IPS-20b (cell line): ENCODE measurements around the gene TESK1.

Source experiments
- H3K27ac ChIP-seq: one replicate; pipeline ENCODE4 v1.5.1; 2013; ENCODE audit warnings: low read length
- H3K27me3 ChIP-seq: 2 replicates; pipeline ENCODE4 v1.6.1; 2013; ENCODE audit warnings: mild to moderate bottlenecking, low read length, inconsistent platforms; ENCODE audit not compliant: insufficient read depth
- H3K36me3 ChIP-seq: 2 replicates; pipeline ENCODE4 v1.6.1; 2013; ENCODE audit warnings: low read depth, mild to moderate bottlenecking, inconsistent platforms, low read length, moderate library complexity; ENCODE audit not compliant: insufficient read depth
- H3K4me1 ChIP-seq: 2 replicates; pipeline ENCODE4 v1.6.1; 2013; ENCODE audit warnings: mild to moderate bottlenecking, control low read depth, inconsistent platforms, low read length, moderate library complexity; ENCODE audit not compliant: insufficient read depth
- H3K4me3 ChIP-seq: 2 replicates; pipeline ENCODE4 v1.5.1; 2013; ENCODE audit warnings: mild to moderate bottlenecking, low read length, inconsistent platforms
- H3K9ac ChIP-seq: 2 replicates; pipeline ENCODE4 v1.6.1; 2013; ENCODE audit warnings: low read depth, mild to moderate bottlenecking, inconsistent platforms, low read length, moderate library complexity
- H3K9me3 ChIP-seq: 2 replicates; pipeline ENCODE4 v1.6.1; 2013; ENCODE audit warnings: mild to moderate bottlenecking, low read depth, low read length, inconsistent platforms; ENCODE audit not compliant: insufficient read depth

The TESK1 gene

DNA sequence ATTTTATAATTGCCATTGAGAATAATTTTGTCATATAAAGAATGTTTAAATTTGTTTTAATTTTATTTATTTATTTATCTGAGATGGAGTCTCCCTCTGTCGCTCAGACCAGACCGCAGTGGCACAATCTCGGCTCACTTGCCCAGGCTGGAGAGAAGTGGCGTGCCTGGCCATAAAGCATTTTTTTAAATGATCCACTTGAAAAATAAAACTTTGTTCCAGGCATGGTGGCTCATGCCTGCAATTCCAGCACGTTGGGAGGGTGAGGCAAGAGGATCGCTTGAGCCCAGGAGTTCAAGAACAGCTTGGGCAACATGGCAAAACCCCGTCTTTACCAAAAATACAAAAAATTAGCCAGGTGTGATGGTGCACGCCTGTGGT, 47.8 kb downstream of the TESK1 start:
- no peaks in the 10 kb centered on the region for H3K9me3 ChIP-seq
- no peak overlapping the region for H3K9ac ChIP-seq
- no peaks in the 10 kb centered on the region for H3K36me3 ChIP-seq
- peaks cover 5% of the 10 kb centered on the region; the same call in 1 of the 2 replicates for H3K4me1 ChIP-seq
- H3K4me3 ChIP-seq = no peak overlapping the region
- H3K27ac ChIP-seq = no peak overlapping the region
- peaks cover 15% of the 10 kb centered on the region for H3K27me3 ChIP-seq

DNA sequence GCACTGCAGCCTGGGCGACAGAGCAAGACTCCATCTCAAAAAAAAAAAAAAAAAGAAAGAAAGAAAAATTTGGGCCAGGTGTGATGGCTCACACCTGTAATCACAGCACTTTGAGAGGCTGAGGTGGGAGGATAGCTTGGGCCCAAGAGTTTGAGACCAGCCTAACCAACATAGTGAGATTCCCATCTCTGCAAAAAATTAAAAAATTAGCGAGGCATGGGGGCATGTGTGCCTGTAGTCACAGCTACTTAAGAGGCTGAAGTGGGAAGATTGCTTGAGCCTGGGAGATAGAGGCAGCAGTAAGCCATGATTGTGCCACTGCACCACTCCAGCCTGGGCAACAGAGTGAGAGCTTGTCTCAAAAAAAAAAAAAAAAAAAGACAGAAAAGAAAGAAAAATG, 48.5 kb downstream of the TESK1 start:
- Histone ChIP-seq H3K4me1 (peaks cover 5% of the 10 kb centered on the region; the same call in 1 of the 2 replicates), H3K9me3 (no peaks in the 10 kb centered on the region), H3K27me3 (peaks cover 13% of the 10 kb centered on the region), H3K27ac (no peak overlapping the region), H3K36me3 (no peaks in the 10 kb centered on the region), H3K4me3 (no peak overlapping the region), H3K9ac (no peak overlapping the region)

DNA sequence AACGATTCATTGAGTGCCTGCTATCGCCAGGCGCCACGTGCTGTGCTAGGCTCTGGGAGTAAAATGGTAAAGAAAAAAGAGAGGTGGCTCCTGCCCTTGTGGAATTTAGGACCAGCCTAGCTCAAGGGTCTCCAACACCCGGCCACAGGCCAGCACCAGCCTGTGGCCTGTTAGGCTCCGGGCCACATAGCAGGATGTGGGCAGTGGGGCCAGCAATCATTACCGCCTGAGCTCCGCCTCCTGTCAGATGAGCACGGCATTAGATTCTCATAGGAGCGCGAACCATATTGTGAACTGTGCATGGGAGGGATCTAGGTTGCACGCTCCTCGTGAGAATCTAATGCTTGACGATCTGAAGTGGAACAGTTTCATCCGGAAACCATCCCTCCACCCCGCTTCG, 51.3 kb downstream of the TESK1 start:
- Histone ChIP-seq H3K4me1 (peaks cover 4% of the 10 kb centered on the region; the same call in 1 of the 2 replicates), H3K27ac (no peak overlapping the region), H3K36me3 (peaks cover 14% of the 10 kb centered on the region), H3K9me3 (no peaks in the 10 kb centered on the region), H3K27me3 (peaks cover 13% of the 10 kb centered on the region), H3K4me3 (no peak overlapping the region), H3K9ac (no peak overlapping the region)

DNA sequence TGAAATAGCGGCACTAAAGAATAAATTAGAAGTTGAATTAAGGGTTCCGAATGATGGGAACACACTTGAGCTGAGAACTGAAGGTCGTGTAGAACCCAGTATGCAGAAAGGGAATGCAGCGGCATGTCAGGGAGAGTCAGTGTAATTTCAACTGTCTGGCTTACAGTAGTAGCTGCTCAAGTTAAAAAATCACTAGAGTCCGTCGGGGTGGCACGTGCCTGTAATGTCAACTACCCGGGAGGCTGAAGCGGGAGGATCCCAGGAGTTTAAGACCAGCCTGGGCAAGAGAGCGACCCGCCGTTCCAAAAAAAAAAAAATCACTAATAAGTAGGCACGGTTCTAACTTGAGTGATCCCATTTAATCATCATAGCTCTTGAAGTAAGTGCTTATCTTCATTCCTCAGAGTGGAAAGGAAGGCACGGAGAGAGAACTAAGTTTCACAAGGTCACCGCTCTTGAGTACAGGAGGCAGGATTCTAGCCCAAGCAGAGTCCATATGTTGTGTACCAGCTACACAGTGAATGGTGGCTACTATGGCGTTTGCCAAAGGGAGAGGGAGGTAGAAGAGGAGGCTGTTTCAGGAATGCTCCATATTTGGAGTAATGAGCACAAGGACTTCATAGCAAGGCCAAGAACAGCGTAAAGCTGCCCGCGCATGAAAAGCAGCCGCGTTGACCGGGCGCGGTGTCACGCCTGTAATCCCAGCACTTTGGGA, 51.9 kb downstream of the TESK1 start:
- Histone ChIP-seq H3K9me3 (no peaks in the 10 kb centered on the region), H3K36me3 (peaks cover 21% of the 10 kb centered on the region), H3K4me1 (peaks cover 4% of the 10 kb centered on the region; the same call in 1 of the 2 replicates), H3K27ac (no peak overlapping the region), H3K4me3 (peak overlapping the region; percentile 89), H3K9ac (peak overlapping the region; percentile 87), H3K27me3 (peaks cover 13% of the 10 kb centered on the region)

DNA sequence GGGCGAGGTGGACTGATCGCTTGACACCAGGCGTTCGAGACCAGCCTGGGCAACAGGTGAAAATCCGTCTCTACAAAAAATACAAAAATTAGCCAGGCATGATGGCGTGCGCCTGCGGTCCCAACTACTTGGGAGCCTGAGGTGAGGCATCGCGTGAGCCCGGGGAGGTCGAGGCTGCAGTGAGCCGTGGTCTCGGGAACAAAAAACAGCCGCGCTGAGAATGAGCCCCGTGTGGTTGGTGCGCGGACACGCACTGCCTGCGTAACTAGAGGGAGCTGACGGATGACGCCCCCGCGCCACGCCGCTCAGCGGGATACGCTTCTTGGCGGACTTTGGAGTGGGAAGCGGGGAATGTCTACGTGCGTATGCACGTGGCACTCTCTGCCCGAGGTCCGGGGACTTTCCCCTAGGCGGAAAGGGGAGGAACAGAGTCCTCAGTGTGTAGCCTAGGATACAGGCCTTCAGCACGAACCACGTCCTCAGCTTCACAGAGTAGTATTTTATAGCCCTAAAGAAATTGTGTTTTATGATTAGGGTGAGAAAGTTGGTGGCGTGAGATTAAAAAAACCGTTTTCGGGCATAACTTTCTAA, 52.6 kb downstream of the TESK1 start, which contains the start of gene RMRP:
TSS of gene RMRP (minus strand) at position 474 of the 591 bp plus-strand sequence.
- Histone ChIP-seq H3K9me3 (no peaks in the 10 kb centered on the region), H3K4me1 (peaks cover 4% of the 10 kb centered on the region; the same call in 1 of the 2 replicates), H3K9ac (peak within 1 kb of the TSS; percentile 87)

DNA sequence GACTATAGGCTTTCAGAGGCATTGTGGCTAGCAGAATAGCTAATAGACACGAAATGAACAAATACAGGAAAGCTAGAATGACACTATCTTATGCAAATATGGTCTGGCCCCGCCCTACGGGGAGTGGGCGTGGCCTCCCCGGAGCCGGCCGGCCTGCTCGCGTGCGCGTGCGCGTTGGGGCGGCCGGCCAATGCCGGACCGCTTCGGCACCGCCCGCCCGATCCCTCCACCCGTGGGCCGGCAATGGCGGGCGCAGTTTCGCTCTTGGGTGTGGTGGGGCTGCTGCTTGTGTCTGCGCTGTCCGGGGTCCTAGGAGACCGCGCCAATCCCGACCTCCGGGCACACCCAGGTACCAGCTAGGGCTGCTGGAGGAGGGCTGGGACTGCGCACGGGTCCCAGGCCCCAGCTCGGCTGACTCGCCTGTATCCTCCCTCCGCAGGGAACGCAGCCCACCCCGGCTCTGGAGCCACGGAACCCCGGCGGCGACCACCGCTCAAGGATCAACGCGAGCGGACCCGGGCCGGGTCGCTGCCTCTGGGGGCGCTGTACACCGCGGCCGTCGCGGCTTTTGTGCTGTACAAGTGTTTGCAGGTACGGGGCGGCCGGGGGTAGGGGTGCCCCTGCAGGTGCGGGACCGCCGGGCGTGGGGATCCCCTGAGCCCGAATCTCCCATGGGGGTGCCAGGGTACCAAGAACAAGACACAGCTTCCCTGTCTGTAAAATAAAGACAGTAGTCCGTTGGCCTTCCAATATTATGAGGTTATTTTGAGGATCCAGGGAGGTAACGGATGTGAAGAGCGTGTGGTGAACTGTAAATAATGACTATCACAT, 53.3 kb downstream of the TESK1 start, which contains the start of gene CCDC107:
TSS of gene CCDC107 (plus strand) at position 156 of the 831 bp plus-strand sequence. CDS start at position 244, 88 bp downstream.
- peak within 1 kb of the TSS; percentile 93 for H3K27ac ChIP-seq
- H3K4me3 ChIP-seq = peak within 1 kb of the TSS; percentile 89
- H3K9ac ChIP-seq = peak within 1 kb of the TSS; percentile 87
- no peaks in the 10 kb centered on the region for H3K9me3 ChIP-seq
- peaks cover 4% of the 10 kb centered on the region; the same call in 1 of the 2 replicates for H3K4me1 ChIP-seq
- H3K27me3 ChIP-seq = peaks cover 13% of the 10 kb centered on the region
- peaks cover 34% of the 10 kb centered on the region for H3K36me3 ChIP-seq

More for the DNA sequence above, 52.6 kb downstream of the TESK1 start, which contains the start of gene RMRP:
- H3K27ac ChIP-seq = peak within 1 kb of the TSS; percentile 93
- H3K36me3 ChIP-seq = peaks cover 27% of the 10 kb centered on the region
- H3K27me3 ChIP-seq = peaks cover 13% of the 10 kb centered on the region
- H3K4me3 ChIP-seq = peak within 1 kb of the TSS; percentile 89

DNA sequence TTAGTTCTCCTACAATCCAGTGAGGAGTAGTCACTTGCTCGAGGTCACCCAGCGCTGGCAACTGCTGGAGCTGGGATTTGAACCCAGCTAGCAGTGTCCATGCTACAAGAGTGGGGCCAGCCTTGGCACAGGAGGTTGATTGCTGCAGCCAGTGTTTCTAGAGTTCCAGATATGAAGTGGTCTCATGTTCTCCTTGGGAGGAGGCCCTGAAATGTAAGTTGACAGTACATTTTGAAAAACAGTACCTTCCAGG, 53.8 kb downstream of the TESK1 start:
- Histone ChIP-seq H3K4me1 (peaks cover 4% of the 10 kb centered on the region; the same call in 1 of the 2 replicates), H3K4me3 (peak overlapping the region; percentile 89), H3K9ac (peak overlapping the region; percentile 87), H3K9me3 (no peaks in the 10 kb centered on the region), H3K27me3 (peaks cover 13% of the 10 kb centered on the region), H3K27ac (peak overlapping the region; percentile 93), H3K36me3 (peaks cover 40% of the 10 kb centered on the region)

DNA sequence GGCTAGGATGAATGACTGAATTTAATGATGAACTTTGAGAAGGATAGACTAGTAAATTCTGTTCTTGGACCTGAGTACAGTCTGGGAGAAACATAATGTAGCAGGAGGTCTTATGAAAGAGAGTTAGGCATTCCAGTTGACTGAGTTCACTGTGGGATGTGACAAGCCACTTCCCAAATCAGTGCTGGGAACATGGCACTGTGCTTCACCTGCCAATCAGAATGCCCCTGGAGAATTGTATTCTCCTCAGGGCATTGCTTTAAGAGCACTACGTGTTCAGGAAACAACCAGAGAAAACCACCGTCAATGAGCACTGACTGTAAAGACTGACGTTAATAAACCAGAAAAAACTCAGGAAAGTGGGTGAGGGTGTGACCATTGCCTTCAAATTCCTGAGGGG, 54.3 kb downstream of the TESK1 start:
- peak overlapping the region; percentile 89 for H3K4me3 ChIP-seq
- no peak overlapping the region for H3K27ac ChIP-seq
- peaks cover 13% of the 10 kb centered on the region for H3K27me3 ChIP-seq
- H3K9ac ChIP-seq = peak overlapping the region; percentile 87; the same call in 1 of the 2 replicates
- no peaks in the 10 kb centered on the region for H3K9me3 ChIP-seq
- H3K4me1 ChIP-seq = peaks cover 8% of the 10 kb centered on the region
- H3K36me3 ChIP-seq = peaks cover 41% of the 10 kb centered on the region
